ENCODE data around the gene TMEM38A. TPM values are rescaled to one million over a fixed set of nuclear protein-coding genes. Genes with fewer than 3 reads are reported as not detected.
"Not testable (repeated sequence)": the region's sequence is repeated elsewhere in the genome, so short reads cannot be mapped to it uniquely, and the experiment has no call there.

TMEM38A gene
- total and polyA plus RNA-seq, 9 donors: 0.83 to 7.5 (median 3.1) TPM

DNA sequence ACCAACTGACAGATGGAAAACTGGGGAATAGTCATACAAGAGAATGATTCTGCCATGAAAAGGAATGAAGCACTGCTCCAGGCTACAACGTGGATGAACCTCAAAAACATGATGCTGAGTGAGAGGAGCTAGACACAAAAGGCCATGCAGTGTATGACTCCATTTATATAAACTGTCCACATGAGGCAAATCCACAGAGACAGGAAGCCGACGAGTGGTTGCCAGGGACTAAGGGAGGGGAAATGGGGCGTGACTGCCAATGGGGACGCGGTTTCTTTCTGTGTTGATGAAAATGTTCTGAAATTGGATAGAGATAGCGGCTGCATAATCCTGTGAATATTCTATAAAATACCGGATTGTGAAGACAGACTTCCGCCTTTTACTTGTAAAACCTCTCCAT, 11.2 kb upstream of the TMEM38A start:
- H3K27me3 ChIP-seq: no peaks in the 10 kb centered on the region
- no peaks in the 10 kb centered on the region for H3K9me3 ChIP-seq
- H3K4me1 ChIP-seq (ENCODE audit: insufficient read depth): no peaks in the 10 kb centered on the region
- H3K4me3 ChIP-seq: no peak overlapping the region
- TF ChIP-seq POLR2A (IDR thresholded peaks at IDR 0.05): no peak
- no peak for TF ChIP-seq EP300 (IDR thresholded peaks at IDR 0.05)
- TF ChIP-seq CTCF (IDR thresholded peaks at IDR 0.05): no peak
- 73 to 76% (median 75%) methylated on average over 9 of the region's 9 CpGs for WGBS, 3 donors
- DNase-seq: no peak
- no peaks in the 10 kb centered on the region for H3K36me3 ChIP-seq
- no peak overlapping the region for H3K27ac ChIP-seq
- intact Hi-C loops (cut with DNase I): no loop called here

- WGBS, 3 donors: 75 to 87% (median 77%) methylated on average over 2 of the region's 2 CpGs
- no peak overlapping the region for H3K4me3 ChIP-seq
- intact Hi-C loops (cut with DNase I): no loop called here
- H3K4me1 ChIP-seq (ENCODE audit: insufficient read depth): no peaks in the 10 kb centered on the region
- no peaks in the 10 kb centered on the region for H3K27me3 ChIP-seq
- no peak overlapping the region for H3K27ac ChIP-seq
- TF ChIP-seq EP300 (IDR thresholded peaks at IDR 0.05) (no peak), POLR2A (IDR thresholded peaks at IDR 0.05) (no peak), CTCF (IDR thresholded peaks at IDR 0.05) (no peak)
- H3K9me3 ChIP-seq: no peaks in the 10 kb centered on the region
- no peak for DNase-seq
- no peaks in the 10 kb centered on the region for H3K36me3 ChIP-seq
Observed at GRCh38 chr19:16650821-16651220, 10.1 kb upstream of the TMEM38A start.

DNA sequence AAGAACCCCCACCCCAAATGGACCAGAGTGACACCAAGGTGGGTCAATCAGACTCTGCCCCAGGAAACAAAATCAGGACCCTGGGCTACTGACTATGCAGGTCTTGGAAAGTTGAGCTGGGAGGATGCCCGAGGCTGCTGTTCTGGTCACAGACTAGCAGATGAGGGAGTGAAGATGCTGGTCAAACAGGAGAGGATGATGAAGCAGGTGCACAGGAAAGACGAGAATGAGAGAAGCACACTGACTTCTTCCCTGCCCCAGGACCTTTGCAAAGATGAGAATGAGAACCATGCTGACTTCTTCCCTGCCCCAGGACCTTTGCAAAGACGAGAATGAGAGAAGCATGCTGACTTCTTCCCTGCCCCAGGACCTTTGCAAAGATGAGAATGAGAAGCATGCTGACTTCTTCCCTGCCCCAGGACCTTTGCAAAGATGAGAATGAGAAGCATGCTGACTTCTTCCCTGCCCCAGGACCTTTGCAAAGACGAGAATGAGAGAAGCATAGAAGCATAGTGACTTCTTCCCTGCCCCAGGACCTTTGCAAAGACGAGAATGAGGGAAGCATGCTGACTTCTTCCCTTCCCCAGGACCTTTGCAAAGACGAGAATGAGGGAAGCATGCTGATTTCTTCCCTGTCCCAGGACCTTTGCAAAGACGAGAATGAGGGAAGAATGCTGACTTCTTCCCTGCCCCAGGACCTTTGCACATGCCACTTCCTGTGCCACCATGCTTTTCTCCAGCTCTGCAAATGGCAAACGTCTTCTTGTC, 9.3 kb upstream of the TMEM38A start:
- H3K4me3 ChIP-seq; intact Hi-C loops (cut with DNase I); H3K27ac ChIP-seq; H3K27me3 ChIP-seq; DNase-seq; H3K36me3 ChIP-seq; H3K9me3 ChIP-seq; H3K4me1 ChIP-seq (ENCODE audit: insufficient read depth): not testable (repeated sequence)
- WGBS, 3 donors: 82 to 92% (median 85%) methylated on average over 8 of the region's 8 CpGs

DNA sequence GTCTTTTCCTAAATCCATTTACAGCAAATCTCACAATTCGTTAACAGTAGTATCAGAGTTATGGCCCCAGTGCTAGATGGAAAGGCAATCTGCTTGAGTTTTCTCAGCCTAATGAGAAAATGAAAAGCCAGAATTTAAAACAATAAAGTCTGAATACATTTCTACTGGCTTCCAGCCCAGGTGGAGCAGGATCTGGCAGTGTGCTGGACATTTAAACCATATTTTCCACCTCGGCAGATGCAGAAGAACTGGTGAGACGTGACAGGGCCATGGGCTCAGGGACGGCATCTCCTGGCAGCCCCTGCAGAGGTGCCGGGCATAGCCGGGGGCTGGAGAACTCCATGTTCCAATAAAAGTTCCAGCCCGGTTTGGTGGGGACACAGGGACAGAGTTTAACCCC, 8.1 kb upstream of the TMEM38A start:
- H3K36me3 ChIP-seq: no peaks in the 10 kb centered on the region
- no peak overlapping the region for H3K27ac ChIP-seq

More for the DNA sequence above, 8.1 kb upstream of the TMEM38A start:
- Histone ChIP-seq H3K27me3 (no peaks in the 10 kb centered on the region), H3K9me3 (no peaks in the 10 kb centered on the region), H3K4me3 (no peak overlapping the region), H3K4me1 (ENCODE audit: insufficient read depth) (no peaks in the 10 kb centered on the region)
- intact Hi-C loops (cut with DNase I): no loop called here
- DNase-seq: no peak
- 60 to 67% (median 61%) methylated on average over 7 of the region's 7 CpGs for WGBS, 3 donors
- TF ChIP-seq EP300 (IDR thresholded peaks at IDR 0.05): no peak
- no peak for TF ChIP-seq POLR2A (IDR thresholded peaks at IDR 0.05)
- no peak for TF ChIP-seq CTCF (IDR thresholded peaks at IDR 0.05)

Measured in ovary (tissue), 9 donors.